HS-5 (cell line): ENCODE measurements around the gene P2RX6.
"Not testable (repeated sequence)": the region's sequence is repeated elsewhere in the genome, so short reads cannot be mapped to it uniquely, and the experiment has no call there.

ENCODE experiments used
- DNase-seq: peaks from one replicate; pipeline ENCODE4 v3.0.0-alpha.2; 2012; ENCODE audit warnings: low read depth

Gene P2RX6

DNA sequence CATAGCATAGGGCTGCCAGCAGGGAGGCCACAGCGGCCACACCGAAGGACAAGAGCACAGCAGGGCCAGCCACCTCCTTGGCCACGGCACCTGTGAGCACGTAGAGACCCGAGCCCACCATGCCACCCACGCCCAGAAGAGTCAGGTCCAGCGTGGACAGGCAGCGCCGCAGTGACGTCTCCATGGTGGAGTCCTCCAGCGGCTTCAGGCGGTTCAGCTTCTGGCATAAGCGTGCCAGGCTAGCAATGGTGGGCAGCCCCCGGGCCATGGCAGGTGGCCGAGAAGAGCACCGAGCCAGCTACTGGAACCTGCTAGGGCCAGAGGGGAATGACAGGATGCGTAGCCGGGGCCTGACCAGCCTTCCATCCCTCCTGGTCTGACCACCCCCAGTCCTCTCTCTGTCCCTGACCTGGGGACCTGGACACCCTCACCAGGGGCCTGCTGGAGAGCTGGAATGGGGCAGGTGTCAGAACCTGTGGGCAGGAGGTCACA is 16.6 kb downstream of the P2RX6 start:
- DNase-seq: no peak

DNA sequence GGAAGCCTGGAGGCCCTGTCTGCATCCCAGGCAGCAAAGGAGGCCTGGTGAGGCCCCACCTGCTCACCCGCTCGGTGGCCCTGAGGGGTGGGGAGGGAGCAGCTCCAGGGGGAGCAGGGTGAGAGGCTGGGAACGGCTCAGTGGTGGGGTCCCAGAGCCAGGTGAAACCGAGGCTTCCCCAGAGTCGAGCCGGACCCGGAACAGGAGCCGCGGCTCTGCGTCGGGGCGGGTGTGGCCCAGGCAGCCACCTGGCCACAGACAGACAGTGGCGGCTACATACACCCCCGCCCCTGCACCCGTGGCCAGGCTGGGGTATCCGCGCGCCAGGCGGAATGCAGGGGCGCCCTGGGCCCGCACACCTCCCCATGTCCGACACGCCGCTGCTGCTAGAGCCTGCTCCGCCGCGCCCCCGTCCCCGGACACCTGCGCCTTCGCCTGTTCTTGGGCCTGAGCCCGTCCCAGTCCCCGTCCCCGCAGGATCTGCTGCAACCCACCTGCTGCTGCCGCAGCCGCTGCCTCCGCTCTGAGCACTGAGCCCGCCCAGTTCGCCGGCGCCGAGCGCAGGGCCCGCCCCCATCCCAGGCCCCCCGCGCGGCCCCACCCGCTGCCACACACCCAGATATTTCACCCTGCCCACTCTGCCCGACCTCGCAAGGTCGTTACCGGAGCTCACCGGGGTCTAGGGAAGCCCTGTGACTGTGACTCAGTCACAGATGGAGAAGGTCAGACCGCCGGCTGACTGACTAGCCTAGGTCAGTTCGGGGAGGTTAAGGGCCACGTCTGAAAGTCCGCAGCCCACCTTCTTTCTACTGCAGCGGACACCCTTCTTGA is 17.3 kb downstream of the P2RX6 start, which contains the start of gene SLC7A4:
SLC7A4 (minus strand) TSS at position 525 of the 831 bp plus-strand sequence. CDS start 749 bp downstream, outside the sequence.
- no peak for DNase-seq

DNA sequence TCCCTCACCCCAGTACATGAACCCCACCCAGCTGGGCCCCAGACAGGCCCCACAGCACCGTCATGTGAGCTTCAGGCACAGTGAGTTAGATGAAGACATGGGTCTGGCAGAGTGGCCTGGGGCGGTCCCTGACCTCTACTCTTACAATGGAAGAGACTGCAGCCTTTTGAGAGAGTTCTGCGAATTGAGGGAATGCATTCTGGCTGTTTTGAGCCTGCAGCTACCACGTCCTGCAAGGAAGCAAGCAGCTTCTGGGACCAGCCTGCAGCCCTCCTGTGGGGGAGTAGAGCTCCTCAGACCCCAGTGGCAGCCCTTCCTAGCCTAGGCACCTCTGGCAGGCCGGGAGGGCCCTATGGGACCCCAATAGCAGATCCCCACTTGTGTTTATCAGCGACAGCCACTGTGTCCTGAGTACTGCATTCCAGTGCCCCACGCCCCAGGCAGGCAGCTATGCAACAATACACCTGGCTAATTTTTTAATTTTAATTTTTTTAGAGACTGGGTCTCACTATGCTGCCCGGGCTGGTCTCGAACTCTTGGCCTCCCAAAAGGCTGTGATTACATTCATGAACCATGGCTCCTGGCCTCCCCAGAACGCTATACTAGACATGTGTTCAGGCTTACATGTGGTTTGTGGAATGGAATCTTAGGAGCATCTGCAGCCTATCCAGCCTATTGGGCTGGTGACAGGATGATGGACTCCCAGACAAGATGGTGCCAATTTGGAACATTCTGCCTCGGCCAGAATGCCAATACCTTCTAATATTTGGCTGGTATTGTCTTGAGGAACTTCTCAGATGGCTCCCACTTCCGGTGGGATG is 18.1 kb downstream of the P2RX6 start:
- no peak for DNase-seq

GRCh38 chr22:21033895-21034294 is 18.9 kb downstream of the P2RX6 start:
- no peak for DNase-seq

DNA sequence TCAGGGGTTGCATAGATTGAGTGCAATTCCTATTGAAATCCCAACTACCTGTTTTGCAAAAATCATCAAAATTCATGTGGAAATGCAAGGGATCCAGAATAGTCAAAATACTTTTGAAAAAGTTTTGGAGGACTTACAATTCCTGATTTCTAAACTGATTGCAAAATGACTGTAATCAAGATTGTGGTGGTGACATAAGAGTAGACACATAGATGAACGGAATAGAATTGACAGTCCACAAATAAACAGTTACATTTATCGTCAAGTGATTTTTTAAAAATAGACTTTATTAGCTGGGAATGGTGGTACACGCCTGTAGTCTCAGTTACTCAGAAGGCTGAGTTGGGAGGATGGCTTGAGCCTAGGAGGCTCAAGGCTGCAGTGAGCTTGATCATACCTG is 20.0 kb downstream of the P2RX6 start:
- DNase-seq: no peak

GRCh38 chr22:21038405-21038804 is 23.4 kb downstream of the P2RX6 start:
- DNase-seq: no peak

DNA sequence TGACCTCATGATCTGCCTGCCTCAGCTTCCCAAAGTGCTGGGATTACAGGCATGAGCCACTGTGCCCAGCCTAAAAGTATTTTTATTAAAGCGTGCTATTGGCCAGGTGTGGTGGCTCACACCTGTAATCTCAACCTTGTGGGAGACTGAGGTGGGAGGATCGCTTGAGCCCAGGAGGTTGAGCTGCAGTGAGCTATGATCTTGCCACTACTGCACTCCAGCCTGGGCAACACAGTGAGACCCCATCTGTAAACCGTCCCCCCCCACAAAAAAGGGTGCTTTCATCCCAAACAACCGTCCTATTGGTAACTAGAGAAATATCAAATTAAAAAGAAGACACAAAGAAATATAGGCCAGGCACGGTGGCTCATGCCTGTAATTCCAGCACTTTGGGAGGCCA is 24.2 kb downstream of the P2RX6 start:
- not testable (repeated sequence) for DNase-seq

- DNase-seq: peak; percentile 39
Observed at GRCh38 chr22:21041937-21042336, 27.0 kb downstream of the P2RX6 start.

DNA sequence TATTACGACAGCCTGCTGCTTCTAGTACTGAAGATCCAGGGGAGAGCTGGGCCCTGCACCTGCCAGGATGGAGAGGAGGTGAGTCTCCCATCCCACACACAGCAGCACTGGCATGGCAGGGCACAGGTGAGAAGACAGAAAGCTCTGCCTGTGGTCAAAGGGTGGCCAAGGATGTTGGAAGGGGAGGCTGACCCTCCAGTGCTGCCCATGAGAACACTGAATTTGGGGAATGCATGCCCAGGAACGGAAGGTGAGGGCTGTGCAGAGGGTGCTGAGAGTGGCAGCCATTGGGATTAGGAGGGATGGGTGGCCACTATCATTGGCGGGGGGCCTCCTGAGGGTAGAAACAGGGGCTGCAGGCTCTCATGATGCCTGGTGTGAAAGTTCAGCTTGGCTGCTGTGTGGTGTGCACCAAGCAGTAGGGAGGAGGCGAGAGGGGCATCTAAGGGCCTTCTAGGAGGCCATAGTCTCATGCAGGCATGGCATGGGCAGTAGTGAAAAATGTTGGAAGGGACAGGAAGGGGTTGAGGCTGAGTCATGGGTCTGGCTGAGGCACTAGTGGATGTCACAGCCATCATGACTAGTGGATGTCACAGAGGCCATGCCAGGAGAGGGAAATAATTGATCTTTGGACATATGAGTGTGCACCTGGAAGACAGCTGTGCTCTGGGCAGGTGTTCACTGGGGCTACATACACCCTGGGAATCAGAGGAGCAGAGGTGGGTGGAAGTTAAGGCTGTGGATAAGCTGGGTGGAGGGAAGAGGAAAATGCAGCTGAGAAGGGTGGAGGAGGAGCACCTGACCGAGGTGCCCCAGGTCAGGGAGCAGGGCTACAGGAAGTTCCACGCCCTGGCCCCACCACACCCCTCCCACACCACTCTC is 28.3 kb downstream of the P2RX6 start:
- DNase-seq: no peak

DNA sequence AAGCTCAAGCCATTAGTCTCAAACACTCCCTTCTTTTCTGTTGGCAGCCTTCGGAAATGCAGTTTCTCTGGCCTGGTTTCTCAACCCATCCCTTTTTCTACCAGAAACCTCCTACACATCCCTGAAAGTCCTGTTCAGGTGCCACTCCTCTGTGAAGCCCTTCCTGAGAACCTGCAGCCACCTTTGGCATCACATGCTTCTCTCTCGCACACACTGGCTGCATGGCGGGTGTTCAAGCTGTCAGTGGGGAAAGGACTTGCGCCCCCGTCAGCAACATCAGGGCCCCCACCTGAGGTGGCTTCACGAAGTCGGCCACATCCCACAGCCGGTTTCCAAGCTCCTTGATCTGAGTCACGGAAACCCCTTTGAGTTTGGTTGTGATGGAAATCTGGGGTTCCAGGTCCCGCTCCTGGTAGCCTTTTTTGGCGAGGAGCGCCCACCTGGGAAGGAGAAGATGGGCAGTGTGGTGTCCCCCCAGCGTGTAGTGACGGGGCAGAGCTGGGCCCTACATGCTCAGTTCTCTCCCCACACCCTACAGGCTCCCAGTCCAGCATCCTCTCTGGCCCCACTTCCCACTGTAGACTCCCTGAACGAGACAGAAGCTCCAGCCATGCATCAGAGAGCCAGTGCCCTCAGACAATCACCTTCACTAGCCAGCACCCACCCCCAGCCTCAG is 29.0 kb downstream of the P2RX6 start:
- DNase-seq: no peak

- DNase-seq: peak; percentile 36
Observed at GRCh38 chr22:21044931-21045584, 30.1 kb downstream of the P2RX6 start.

DNA sequence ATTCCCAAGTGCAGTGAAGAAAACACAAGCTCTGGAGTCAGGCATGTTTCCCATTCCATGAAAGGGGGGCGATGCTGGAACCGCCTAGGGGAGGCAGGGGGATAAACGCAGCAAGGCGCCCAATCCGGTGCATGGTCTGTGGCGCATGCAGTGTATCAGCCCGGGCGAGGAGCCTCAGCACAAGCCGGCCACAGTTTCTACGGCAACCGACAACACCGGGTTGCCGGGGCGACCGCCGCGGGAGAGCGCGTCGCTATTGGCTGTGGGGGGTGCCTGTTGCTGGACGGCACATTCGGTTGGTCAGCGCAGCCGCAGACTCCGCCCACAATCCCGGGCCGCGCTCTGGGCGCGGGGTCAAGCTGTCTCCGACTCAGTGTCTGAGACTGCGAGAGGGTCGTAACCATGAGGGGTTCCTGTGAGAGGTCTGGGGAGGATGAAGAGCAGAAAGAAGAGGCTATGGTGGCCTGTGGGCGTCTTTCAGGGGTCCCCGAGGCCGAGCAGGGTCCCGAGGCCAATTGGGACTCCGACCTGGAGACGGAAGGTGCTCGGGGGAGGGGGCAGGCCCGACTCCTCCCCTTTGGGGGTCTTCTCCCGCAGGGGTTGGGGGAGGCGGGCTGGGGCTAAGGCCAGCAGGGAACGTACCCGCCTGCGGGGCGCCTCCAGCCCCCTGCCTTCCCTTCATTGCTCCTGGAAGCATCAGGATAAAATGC is 30.8 kb downstream of the P2RX6 start, which contains the start of gene LRRC74B:
LRRC74B (plus strand) TSS at position 362 of the 710 bp plus-strand sequence; CDS start at position 403, 41 bp downstream.
- DNase-seq: peak; percentile 48

DNA sequence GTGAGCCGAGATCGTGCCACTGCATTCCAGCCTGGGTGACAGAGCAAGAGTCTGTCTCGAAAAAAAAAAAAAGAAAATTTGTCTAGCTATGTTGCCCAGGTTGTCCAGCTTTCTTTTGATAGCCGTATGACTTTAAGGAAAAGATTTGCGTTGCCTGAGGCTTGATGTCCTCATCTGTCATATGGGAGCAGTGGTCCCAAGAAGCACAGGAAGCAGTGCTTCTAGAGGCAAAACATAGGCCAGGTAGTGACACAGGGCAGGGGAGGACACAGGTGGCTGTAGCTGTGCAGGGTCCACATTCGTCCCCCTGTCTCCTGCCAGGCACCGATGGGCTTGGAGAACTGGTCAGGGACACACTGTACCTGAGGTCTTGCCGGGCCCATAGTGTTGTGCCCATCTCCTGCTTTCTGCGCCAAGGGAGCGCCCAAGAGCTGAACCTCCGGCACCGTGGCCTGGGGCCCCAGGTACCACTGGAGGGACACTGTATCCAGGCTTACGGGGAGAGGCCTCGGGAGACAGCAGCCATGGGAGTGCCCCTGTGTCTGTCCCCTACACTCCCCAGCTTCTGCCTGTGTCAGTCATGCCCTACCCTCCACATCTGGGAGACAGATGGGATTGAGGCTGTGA is 32.2 kb downstream of the P2RX6 start:
- no peak for DNase-seq

GRCh38 chr22:21047730-21048129 is 32.8 kb downstream of the P2RX6 start:
- DNase-seq: no peak

- DNase-seq: not testable (repeated sequence)
Observed at GRCh38 chr22:21048448-21048847, 33.5 kb downstream of the P2RX6 start.

- not testable (repeated sequence) for DNase-seq
Observed at GRCh38 chr22:21048965-21049364, 34.0 kb downstream of the P2RX6 start.

DNA sequence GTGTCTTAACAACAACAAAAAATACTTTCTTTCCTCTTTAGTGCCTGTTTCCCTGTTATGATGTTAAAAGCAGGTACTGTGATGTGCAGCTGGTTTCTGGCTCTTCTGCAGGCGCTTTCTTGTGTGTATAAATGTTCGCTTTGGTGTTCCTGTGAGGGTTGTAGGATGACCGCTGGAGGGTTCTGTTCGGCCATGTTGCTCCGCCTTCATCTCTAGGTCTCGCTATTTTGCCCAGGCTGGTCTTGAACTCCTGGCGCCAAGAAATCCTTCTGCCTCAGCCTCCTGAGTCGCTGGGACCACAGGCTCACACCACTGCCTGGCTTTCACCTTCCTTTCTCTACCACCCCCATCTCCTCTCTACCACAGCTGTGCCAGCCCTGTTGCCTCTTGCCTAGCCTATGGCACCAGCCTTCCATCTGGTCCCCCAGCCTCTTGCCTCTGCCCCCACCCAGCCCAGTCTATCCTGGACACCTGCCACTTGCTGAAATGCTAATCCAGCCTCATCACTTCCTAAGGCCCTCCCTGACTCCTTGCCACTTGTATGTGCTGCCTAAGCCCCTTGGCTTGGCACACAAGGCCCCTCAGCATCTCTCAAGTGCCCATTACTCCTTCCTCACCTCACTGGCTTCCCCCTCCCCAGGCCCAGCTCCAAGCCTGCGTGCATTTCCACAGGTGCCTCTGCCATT is 36.3 kb downstream of the P2RX6 start:
- no peak for DNase-seq

DNA sequence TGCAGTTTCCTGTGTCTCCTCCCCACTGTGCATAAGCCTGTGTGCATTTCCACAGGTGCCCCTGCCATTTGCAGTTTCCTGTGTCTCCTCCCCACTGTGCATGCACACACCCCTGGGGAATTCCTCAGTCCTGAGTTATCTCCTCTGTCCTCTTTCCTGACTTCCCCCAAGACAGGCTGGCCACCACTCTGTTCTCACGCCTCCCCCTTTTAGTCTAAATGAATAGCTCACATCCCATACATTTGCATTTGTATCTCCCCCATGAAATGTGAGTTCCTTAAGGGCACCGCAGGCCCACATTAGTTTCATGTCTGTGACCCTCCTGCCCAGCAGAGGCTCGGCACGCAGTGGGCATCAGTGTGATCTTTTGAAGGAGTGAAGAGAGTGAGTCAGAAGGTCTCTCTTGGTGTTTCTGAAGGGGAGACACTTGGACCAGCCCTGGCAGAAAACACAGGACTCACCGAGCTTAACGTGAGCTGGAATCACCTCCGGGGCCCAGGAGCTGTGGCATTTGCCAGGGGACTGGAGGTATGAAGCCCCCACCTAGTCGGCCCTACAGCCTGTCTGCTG is 37.0 kb downstream of the P2RX6 start:
- no peak for DNase-seq
